Mesenteric fat pad (tissue), 1 donor: ENCODE measurements around the gene COG7. TPM values are rescaled to one million over a fixed set of nuclear protein-coding genes. Genes with fewer than 3 reads are reported as not detected.
"Not testable (repeated sequence)": the region's sequence is repeated elsewhere in the genome, so short reads cannot be mapped to it uniquely, and the experiment has no call there.

ENCODE experiments used
- DNase-seq: peaks from one replicate; pipeline ENCODE4 v3.0.0-alpha.2; 2020; ENCODE audit warnings: low spot score
- total RNA-seq: library from RNA; stranded (reverse); fragmentation: NEBNext Ultra II Directional; extraction: Animal tissue kit (Norgen Biotek cat#: 25700); gene quantifications from one replicate; pipeline ENCODE4 v1.2.1, GENCODE V29; 2021
- donor health status: DM: yes; HTN: yes; CAD: no.

The COG7 gene
- total RNA-seq, 1 donor from 2014 or later, result 20.4 TPM

GRCh38 chr16:23476289-23476688 is 23.3 kb upstream of the COG7 start:
- DNase-seq, result no peak

GRCh38 chr16:23469814-23470213 is 16.8 kb upstream of the COG7 start:
- no peak for DNase-seq

GRCh38 chr16:23466162-23466885 is 13.3 kb upstream of the COG7 start:
- no peak for DNase-seq

- DNase-seq, result no peak
These were observed 12.2 kb upstream of the COG7 start for GRCh38 chr16:23465179-23465578.

- DNase-seq, result no peak
These were observed 11.2 kb upstream of the COG7 start for GRCh38 chr16:23464196-23464595.

- DNase-seq, result not testable (repeated sequence)
These were observed 10.0 kb upstream of the COG7 start for GRCh38 chr16:23462994-23463393.

GRCh38 chr16:23453338-23454052 is 506 bp upstream of the COG7 start:
- DNase-seq, result no peak

- no peak for DNase-seq
These were observed 793 bp downstream of the COG7 start for GRCh38 chr16:23452221-23452571.

GRCh38 chr16:23448392-23448791 is 4.6 kb downstream of the COG7 start:
- no peak for DNase-seq

GRCh38 chr16:23437542-23437941 is 15.4 kb downstream of the COG7 start:
- DNase-seq, result not testable (repeated sequence)

GRCh38 chr16:23436951-23437350 is 16.0 kb downstream of the COG7 start:
- no peak for DNase-seq

GRCh38 chr16:23435500-23435899 is 17.5 kb downstream of the COG7 start:
- DNase-seq, result peak; percentile 85

- DNase-seq, result peak; percentile 59
These were observed 18.6 kb downstream of the COG7 start for GRCh38 chr16:23434380-23434779.

GRCh38 chr16:23433261-23433920 is 19.6 kb downstream of the COG7 start:
- DNase-seq, result no peak

- no peak for DNase-seq
These were observed 20.5 kb downstream of the COG7 start for GRCh38 chr16:23432176-23433128.

GRCh38 chr16:23428351-23428750 is 24.6 kb downstream of the COG7 start:
- no peak for DNase-seq

GRCh38 chr16:23424292-23424958 is 28.6 kb downstream of the COG7 start:
- DNase-seq, result no peak

GRCh38 chr16:23423496-23424049 is 29.4 kb downstream of the COG7 start:
- DNase-seq, result no peak

GRCh38 chr16:23420011-23420410 is 33.0 kb downstream of the COG7 start:
- no peak for DNase-seq

- no peak for DNase-seq
These were observed 36.2 kb downstream of the COG7 start for GRCh38 chr16:23416816-23417215.
